IMR-90 (cell line): ENCODE results near the gene CEMIP2. TPM values are rescaled to one million over a fixed set of nuclear protein-coding genes. Genes with fewer than 3 reads are reported as not detected.

Experiments
- ATAC-seq: fragments of 200-7000 bp; cut with Tn5 transposase; 2 replicates; pipeline ENCODE4 v1.9.1; 2020; ENCODE audit warnings: low read depth, mild to moderate bottlenecking, moderate library complexity
- BruUV-seq: library from RNA; stranded (reverse); fragments of 400-500 nt; replicated peaks from 2 replicates; lab custom pipeline; 2021; lab: Mats Ljungman, UMichigan
- CTCF ChIA-PET: fragments of 300-600 bp; formaldehyde crosslinking; extraction: SDS; loops from one replicate; lab custom pipeline; 2021; ENCODE audit warnings: antibody characterized with exemption; lab: Yijun Ruan, JAX
- POLR2A ChIA-PET: fragments of 300-600 bp; sonication (Branson Sonifier 250); formaldehyde crosslinking; loops from one replicate; lab custom pipeline; 2022; ENCODE audit warnings: antibody characterized with exemption; ENCODE audit not compliant: unreplicated experiment; lab: Charles Lee
- DNase-seq: peaks from one replicate; pipeline ENCODE4 v3.0.0; 2013
- H2AFZ ChIP-seq: replicated peaks from 2 replicates; pipeline ENCODE3; 2013; ENCODE audit warnings: low read length, mild to moderate bottlenecking; ENCODE audit not compliant: poor library complexity
- H2AK5ac ChIP-seq: 2 replicates; pipeline ENCODE4 v1.6.1; 2013; ENCODE audit warnings: low read depth, low read length, inconsistent platforms
- H2AK9ac ChIP-seq: replicated peaks from 2 replicates; pipeline ENCODE3; 2013; ENCODE audit warnings: mild to moderate bottlenecking, low read depth, low read length, moderate library complexity; ENCODE audit not compliant: poor library complexity
- H2BK120ac ChIP-seq: 2 replicates; pipeline ENCODE4 v1.6.1; 2013; ENCODE audit warnings: low read depth, low read length, inconsistent platforms
- H2BK15ac ChIP-seq: 3 replicates; pipeline ENCODE4 v1.6.1; 2013; ENCODE audit warnings: low read depth, low read length, inconsistent platforms
- H2BK20ac ChIP-seq: 2 replicates; pipeline ENCODE4 v1.6.1; 2013; ENCODE audit warnings: low read depth, mild to moderate bottlenecking, inconsistent platforms, low read length, moderate library complexity
- H2BK5ac ChIP-seq: 2 replicates; pipeline ENCODE4 v1.6.1; 2013; ENCODE audit warnings: mild to moderate bottlenecking, low read depth, low read length, inconsistent platforms; ENCODE audit not compliant: poor library complexity, severe bottlenecking
- H3K14ac ChIP-seq: replicated peaks from 2 replicates; pipeline ENCODE4 v1.6.1; 2013; ENCODE audit warnings: low read depth, low read length, inconsistent platforms
- H3K18ac ChIP-seq: 2 replicates; pipeline ENCODE4 v1.6.1; 2013; ENCODE audit warnings: low read depth, low read length, control low read depth
- H3K23ac ChIP-seq: 2 replicates; pipeline ENCODE4 v1.6.1; 2013; ENCODE audit warnings: low read depth, low read length, inconsistent platforms
- H3K27ac ChIP-seq: 2 replicates; pipeline ENCODE4 v1.5.1; 2013; ENCODE audit warnings: mild to moderate bottlenecking, control low read depth, low read length; ENCODE audit not compliant: insufficient read depth
- H3K27me3 ChIP-seq: 2 replicates; pipeline ENCODE4 v1.6.1; 2013; ENCODE audit warnings: low read length; ENCODE audit not compliant: control insufficient read depth, insufficient read depth
- H3K36me3 ChIP-seq: 2 replicates; pipeline ENCODE4 v1.6.1; 2013; ENCODE audit warnings: low read length, mixed read lengths; ENCODE audit not compliant: control insufficient read depth, insufficient read depth
- H3K4ac ChIP-seq: 2 replicates; pipeline ENCODE4 v1.6.1; 2013; ENCODE audit warnings: low read depth, low read length, inconsistent platforms
- H3K4me1 ChIP-seq: 2 replicates; pipeline ENCODE4 v1.6.1; 2013; ENCODE audit warnings: low read length, mixed read lengths; ENCODE audit not compliant: control insufficient read depth, insufficient read depth
- H3K4me2 ChIP-seq: 2 replicates; pipeline ENCODE4 v1.6.1; 2013; ENCODE audit warnings: low read depth, mild to moderate bottlenecking, control low read depth, low read length, moderate library complexity
- H3K4me3 ChIP-seq: 2 replicates; pipeline ENCODE4 v1.5.1; 2013; ENCODE audit warnings: low read depth, mild to moderate bottlenecking, control low read depth, low read length, moderate library complexity; ENCODE audit not compliant: insufficient read depth
- H3K56ac ChIP-seq: 2 replicates; pipeline ENCODE4 v1.6.1; 2013; ENCODE audit warnings: low read length, inconsistent platforms; ENCODE audit not compliant: insufficient read depth; ENCODE audit errors: extremely low read depth
- H3K79me1 ChIP-seq, 2 experiments: 2 replicates each; pipeline ENCODE4 v1.6.1; 2013; ENCODE audit warnings: low read length in 2 of 2, inconsistent platforms in 1 of 2, low read depth in 1 of 2
- H3K9ac ChIP-seq: 2 replicates; pipeline ENCODE4 v1.6.1; 2013; ENCODE audit warnings: low read depth, low read length, control low read depth
- H3K9me1 ChIP-seq: 2 replicates; pipeline ENCODE4 v1.6.1; 2013; ENCODE audit warnings: low read length, inconsistent platforms; ENCODE audit not compliant: insufficient read depth
- H3K9me3 ChIP-seq: 2 replicates; pipeline ENCODE4 v1.6.1; 2013; ENCODE audit warnings: low read length; ENCODE audit not compliant: control insufficient read depth, insufficient read depth
- H4K20me1 ChIP-seq: 2 replicates; pipeline ENCODE4 v1.6.1; 2013; ENCODE audit warnings: low read length, inconsistent platforms; ENCODE audit not compliant: insufficient read depth
- H4K5ac ChIP-seq: 2 replicates; pipeline ENCODE4 v1.6.1; 2013; ENCODE audit warnings: mild to moderate bottlenecking, low read depth, low read length, control low read depth
- H4K8ac ChIP-seq, 2 experiments: 2 replicates each; pipeline ENCODE4 v1.6.1; 2013; ENCODE audit warnings: low read depth in 2 of 2, low read length in 2 of 2, control low read depth in 1 of 2, inconsistent platforms in 1 of 2
- H4K91ac ChIP-seq: 2 replicates; pipeline ENCODE4 v1.6.1; 2013; ENCODE audit warnings: low read depth, low read length, inconsistent platforms; ENCODE audit not compliant: insufficient read depth
- BHLHE40 ChIP-seq: fragments of 150-350 bp; IDR thresholded peaks from 2 replicates; pipeline ENCODE4 v1.6.1; 2016; ENCODE audit warnings: mild to moderate bottlenecking, low read depth, low read length
- CHD1 ChIP-seq: IDR thresholded peaks from 2 replicates; pipeline ENCODE4 v1.6.1; 2012; ENCODE audit warnings: low read depth, low read length, improper control_type of control experiment
- RCOR1 ChIP-seq: IDR thresholded peaks from 2 replicates; pipeline ENCODE4 v1.6.1; 2012; ENCODE audit warnings: mild to moderate bottlenecking, low read length, improper control_type of control experiment; ENCODE audit not compliant: insufficient replicate concordance
- WGBS, 2 experiments: methylation state at CpG; one replicate each; pipeline versions ENCODE4 v1.1.5 to v1.1.7; 2013; ENCODE audit warnings: missing lambda C conversion rate in 2 of 2; ENCODE audit not compliant: insufficient read length in 1 of 2; ENCODE audit errors: extremely low coverage in 2 of 2; 5-methylcytosine and 5-hydroxymethylcytosine counted together
- dilution Hi-C: fragments of 300-500 bp; cut with HindIII; formaldehyde crosslinking; loops from one replicate; pipeline ENCODE4 v1.14.3; 2018; ENCODE audit warnings: low sequenced_read_pairs; ENCODE audit not compliant: unreplicated experiment
- in situ Hi-C: fragments of 300-500 bp; cut with MboI; formaldehyde crosslinking; loops from 3 replicates; pipeline ENCODE4 v1.14.3; 2019; ENCODE audit warnings: low sequenced_read_pairs, inconsistent platforms, mixed read lengths
- intact Hi-C: fragments of 100-400 bp; cut with micrococcal nuclease; formaldehyde crosslinking; loops from 2 replicates; pipeline ENCODE4 v1.10.0; 2022
- polyA plus RNA-seq, 3 experiments: library from polyadenylated mRNA; depleted of rRNA; stranded (reverse); fragments of >200 nt; gene quantifications; 2 replicates each; pipeline ENCODE4 v1.2.3, GENCODE V29; 2012; ENCODE audit warnings: low replicate concordance in 1 of 3
- total RNA-seq: library from RNA; depleted of rRNA; stranded (reverse); fragments of >200 nt; gene quantifications from 2 replicates; pipeline ENCODE4 v1.2.3, GENCODE V29; 2012

The CEMIP2 gene
- total and polyA plus RNA-seq, 2 of the 4 experiments (the other 2 are of a cell fraction), result 65.2 to 67.4 TPM

- no peak overlapping the region for H3K56ac ChIP-seq
- no peak overlapping the region for H2BK20ac ChIP-seq
- H3K14ac ChIP-seq, result no peak overlapping the region
- H3K27me3 ChIP-seq, result no peaks in the 10 kb centered on the region
- no peak overlapping the region for H4K5ac ChIP-seq
- peaks cover 24 to 57% of the 10 kb centered on the region in 2 experiments for H3K79me1 ChIP-seq
- peaks cover 11% of the 10 kb centered on the region for H3K4me1 ChIP-seq
- no peak overlapping the region for H2BK15ac ChIP-seq
- H3K9me1 ChIP-seq, result peaks cover 10% of the 10 kb centered on the region; the same call in 1 of the 2 replicates
- H2AK9ac ChIP-seq, result no peak overlapping the region
- DNase-seq (no peak), ATAC-seq (no peak)
- dilution Hi-C loops, result no loop called here
- ChIA-PET CTCF (interaction anchor here (0.7 to 1.7 kb wide), 3 partner anchors 10 to 67 kb away, joined by 3 to 4 read pairs (median 4); no protein-coding TSS in a partner anchor), POLR2A (no interaction called here)
- intact Hi-C loops, result no loop called here
- H3K36me3 ChIP-seq, result no peaks in the 10 kb centered on the region; the same call in none of the 2 replicates
- no peak overlapping the region for H3K23ac ChIP-seq
- BruUV-seq, result no TSS peak
- no peak overlapping the region for H3K27ac ChIP-seq
- no peak overlapping the region for H4K91ac ChIP-seq
- no peaks in the 10 kb centered on the region for H3K9me3 ChIP-seq
- no peak overlapping the region for H3K4me2 ChIP-seq
- H3K4me3 ChIP-seq, result no peak overlapping the region
- H2AK5ac ChIP-seq, result no peak overlapping the region
- in situ Hi-C loops, result no loop called here
- H3K18ac ChIP-seq, result no peak overlapping the region
- no peak for TF ChIP-seq CHD1
- no peak for TF ChIP-seq RCOR1
- TF ChIP-seq BHLHE40, result no peak
- no peak overlapping the region for H3K9ac ChIP-seq
- H2AFZ ChIP-seq, result no peak overlapping the region
- no peak overlapping the region for H2BK5ac ChIP-seq
- no peak overlapping the region for H3K4ac ChIP-seq
- WGBS, 2 experiments, result 60% methylated on average over 1 of the region's 3 CpGs; no CpG with 5 or more reads in 1 of the 2 experiments
- H4K8ac ChIP-seq, result no peak overlapping the region
- no peak overlapping the region for H2BK120ac ChIP-seq
- peaks cover 32% of the 10 kb centered on the region for H4K20me1 ChIP-seq
These were observed 15.4 kb downstream of the CEMIP2 start for GRCh38 chr9:71752928-71753327.
